Measurements from ENCODE around the gene SSR4.

GRCh38 chrX:153782871-153783270 is 11.6 kb upstream of the SSR4 start:
- TF ChIP-seq, protein P1, sequence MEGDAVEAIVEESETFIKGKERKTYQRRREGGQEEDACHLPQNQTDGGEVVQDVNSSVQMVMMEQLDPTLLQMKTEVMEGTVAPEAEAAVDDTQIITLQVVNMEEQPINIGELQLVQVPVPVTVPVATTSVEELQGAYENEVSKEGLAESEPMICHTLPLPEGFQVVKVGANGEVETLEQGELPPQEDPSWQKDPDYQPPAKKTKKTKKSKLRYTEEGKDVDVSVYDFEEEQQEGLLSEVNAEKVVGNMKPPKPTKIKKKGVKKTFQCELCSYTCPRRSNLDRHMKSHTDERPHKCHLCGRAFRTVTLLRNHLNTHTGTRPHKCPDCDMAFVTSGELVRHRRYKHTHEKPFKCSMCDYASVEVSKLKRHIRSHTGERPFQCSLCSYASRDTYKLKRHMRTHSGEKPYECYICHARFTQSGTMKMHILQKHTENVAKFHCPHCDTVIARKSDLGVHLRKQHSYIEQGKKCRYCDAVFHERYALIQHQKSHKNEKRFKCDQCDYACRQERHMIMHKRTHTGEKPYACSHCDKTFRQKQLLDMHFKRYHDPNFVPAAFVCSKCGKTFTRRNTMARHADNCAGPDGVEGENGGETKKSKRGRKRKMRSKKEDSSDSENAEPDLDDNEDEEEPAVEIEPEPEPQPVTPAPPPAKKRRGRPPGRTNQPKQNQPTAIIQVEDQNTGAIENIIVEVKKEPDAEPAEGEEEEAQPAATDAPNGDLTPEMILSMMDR (IDR thresholded peaks at IDR 0.05; ENCODE audit: low read length), result no peak
- TF ChIP-seq EZH2phosphoT487 (IDR thresholded peaks at IDR 0.05; ENCODE audit: low read length), result no peak
